Mononuclear cell (primary cell): ENCODE results near the gene SNX10. TPM values are rescaled to one million over a fixed set of nuclear protein-coding genes. Genes with fewer than 3 reads are reported as not detected.

Source experiments
- H3K27me3 ChIP-seq: 2 replicates; pipeline ENCODE4 v1.6.0; 2011; ENCODE audit warnings: low read length, control low read depth; ENCODE audit not compliant: insufficient read depth
- H3K4me1 ChIP-seq: 2 replicates; pipeline ENCODE4 v1.5.1; 2011; ENCODE audit warnings: mild to moderate bottlenecking, low read length, control low read depth; ENCODE audit not compliant: insufficient read depth
- H3K4me3 ChIP-seq: 2 replicates; pipeline ENCODE4 v1.5.1; 2011; ENCODE audit warnings: mild to moderate bottlenecking, low read length, moderate library complexity
- H3K9me3 ChIP-seq: 2 replicates; pipeline ENCODE4 v1.5.1; 2011; ENCODE audit warnings: low read depth, mild to moderate bottlenecking, control low read depth, low read length
- total RNA-seq: library from RNA; depleted of rRNA; stranded (reverse); fragments of >200 nt; gene quantifications from one replicate; pipeline ENCODE4 v1.2.3, GENCODE V29; 2012

Gene SNX10
- total RNA-seq, 1 donor = 70.1 TPM

DNA sequence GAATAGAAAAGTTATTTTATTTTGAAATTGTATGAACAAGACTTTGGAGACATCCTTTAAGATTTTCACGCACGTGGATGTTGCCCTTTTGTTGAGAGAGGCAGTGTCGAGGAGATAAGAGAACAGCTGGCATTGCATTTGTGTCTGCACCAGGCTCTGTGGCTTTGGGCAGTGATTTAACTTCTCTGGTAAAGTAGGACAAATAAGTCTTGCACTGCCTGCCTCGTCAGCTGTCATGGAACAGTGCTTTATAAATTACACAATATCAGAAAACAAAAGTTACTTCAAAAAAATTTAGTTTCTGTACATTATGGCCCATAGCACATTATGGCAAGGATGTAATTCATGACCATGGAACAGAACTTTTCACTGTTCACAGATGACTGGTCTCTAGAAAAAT is 20.1 kb downstream of the SNX10 start:
- Histone ChIP-seq H3K4me1 (peaks cover 83% of the 10 kb centered on the region), H3K4me3 (no peak overlapping the region), H3K27me3 (no peaks in the 10 kb centered on the region), H3K9me3 (no peaks in the 10 kb centered on the region)

DNA sequence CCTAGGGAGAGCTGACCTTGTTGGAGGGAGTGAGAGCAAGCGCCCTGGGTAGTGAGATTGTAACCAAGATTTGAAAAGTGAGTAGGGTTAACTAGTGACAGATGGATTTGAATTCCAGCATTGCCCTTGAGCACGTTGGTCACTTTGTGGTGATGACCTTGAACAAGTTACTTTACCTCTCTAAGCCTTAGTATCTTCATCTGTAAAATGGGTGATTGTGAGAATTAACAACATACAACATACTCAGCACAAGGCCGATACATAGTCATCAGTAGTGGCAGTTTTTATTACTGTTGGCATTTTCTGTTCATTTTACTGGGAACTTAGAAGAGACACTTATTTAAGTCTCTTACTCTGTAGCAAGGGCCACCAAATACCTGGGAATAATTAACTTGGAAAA is 25.5 kb downstream of the SNX10 start:
- Histone ChIP-seq H3K9me3 (no peaks in the 10 kb centered on the region), H3K4me1 (peaks cover 87% of the 10 kb centered on the region), H3K27me3 (no peaks in the 10 kb centered on the region)

DNA sequence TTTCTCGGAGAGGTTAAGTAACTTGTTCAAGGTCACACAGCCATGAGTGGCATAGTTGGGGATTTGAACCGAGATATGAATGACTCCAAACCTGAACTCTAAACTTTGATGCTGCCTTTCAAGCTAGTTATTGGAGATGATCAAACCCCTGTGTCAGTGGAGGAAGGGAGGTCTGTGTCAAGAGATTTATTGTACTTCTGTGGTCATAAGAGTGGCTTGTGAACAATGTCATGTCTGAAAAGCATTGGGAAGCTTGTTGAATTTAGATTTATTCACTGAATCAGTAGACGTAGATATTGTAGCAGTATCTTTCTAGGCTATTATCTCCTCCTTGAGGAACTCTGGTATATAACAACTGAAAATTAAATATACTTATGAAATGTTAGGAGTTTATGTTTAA is 27.3 kb downstream of the SNX10 start:
- peaks cover 71% of the 10 kb centered on the region for H3K4me1 ChIP-seq
- H3K27me3 ChIP-seq = no peaks in the 10 kb centered on the region
- no peaks in the 10 kb centered on the region for H3K9me3 ChIP-seq
- no peak overlapping the region for H3K4me3 ChIP-seq

More for the DNA sequence above, 25.5 kb downstream of the SNX10 start:
- H3K4me3 ChIP-seq = no peak overlapping the region

DNA sequence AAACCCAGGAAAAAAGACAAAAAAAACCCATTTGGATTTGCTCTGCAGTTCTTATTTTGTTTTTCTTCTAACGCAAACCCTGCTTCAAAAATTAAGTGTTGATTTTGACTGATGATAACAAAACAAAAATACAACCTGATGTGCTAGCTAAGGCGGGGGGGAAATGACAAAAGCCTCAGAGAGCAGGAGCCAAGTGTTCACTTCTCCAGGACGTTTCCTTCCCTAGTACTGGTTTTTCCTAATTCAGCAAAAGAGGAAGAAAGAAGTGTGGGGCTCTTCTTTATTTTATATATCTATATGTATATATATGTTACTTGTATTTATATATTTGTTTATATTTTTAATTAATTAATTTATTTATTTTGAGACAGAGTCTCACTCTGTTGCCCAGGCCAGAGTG is 28.0 kb downstream of the SNX10 start:
- Histone ChIP-seq H3K4me1 (peaks cover 64% of the 10 kb centered on the region), H3K27me3 (no peaks in the 10 kb centered on the region), H3K9me3 (no peaks in the 10 kb centered on the region), H3K4me3 (no peak overlapping the region)

DNA sequence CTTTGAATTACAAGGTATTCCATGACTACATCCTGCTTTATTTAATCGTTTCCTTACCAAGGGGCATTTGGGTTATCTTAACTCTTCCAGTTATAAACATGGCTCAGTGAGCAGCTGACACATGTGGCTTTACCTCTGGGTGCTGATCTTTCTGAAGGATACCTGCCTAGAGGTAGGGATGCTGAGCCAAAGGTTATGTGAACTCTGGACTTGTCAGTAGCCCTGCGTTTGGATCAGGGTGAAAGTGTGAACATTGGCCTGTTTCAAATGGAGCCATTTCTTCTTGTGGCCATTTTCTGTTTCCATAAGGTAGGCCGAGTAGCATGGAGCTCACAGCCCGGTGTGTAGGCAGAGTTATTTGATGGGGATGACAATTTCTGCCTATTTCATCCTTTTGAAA is 29.2 kb downstream of the SNX10 start:
- Histone ChIP-seq H3K27me3 (no peaks in the 10 kb centered on the region), H3K4me3 (no peak overlapping the region), H3K9me3 (no peaks in the 10 kb centered on the region), H3K4me1 (peaks cover 52% of the 10 kb centered on the region)

DNA sequence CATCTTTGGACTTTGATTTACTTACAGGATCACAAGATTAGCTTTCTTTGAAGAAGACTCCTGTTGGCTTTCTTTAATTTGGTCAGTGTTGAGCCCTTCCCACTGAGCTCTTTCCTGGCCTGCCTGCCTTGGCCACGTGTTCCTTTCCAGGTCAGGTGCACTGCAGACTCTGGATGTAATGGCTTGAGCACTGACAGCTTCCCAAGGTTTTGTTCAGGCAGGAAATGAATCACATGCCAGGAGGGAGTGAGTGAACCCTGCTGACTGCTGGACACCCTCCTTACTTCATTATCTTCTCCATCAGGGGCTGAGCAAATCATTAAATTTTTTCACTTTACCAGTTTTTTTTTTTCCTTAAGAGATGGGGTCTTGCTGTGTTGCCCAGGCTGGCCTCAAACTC is 29.8 kb downstream of the SNX10 start:
- peaks cover 46% of the 10 kb centered on the region for H3K4me1 ChIP-seq
- no peak overlapping the region for H3K4me3 ChIP-seq
- no peaks in the 10 kb centered on the region for H3K9me3 ChIP-seq
- no peaks in the 10 kb centered on the region for H3K27me3 ChIP-seq

DNA sequence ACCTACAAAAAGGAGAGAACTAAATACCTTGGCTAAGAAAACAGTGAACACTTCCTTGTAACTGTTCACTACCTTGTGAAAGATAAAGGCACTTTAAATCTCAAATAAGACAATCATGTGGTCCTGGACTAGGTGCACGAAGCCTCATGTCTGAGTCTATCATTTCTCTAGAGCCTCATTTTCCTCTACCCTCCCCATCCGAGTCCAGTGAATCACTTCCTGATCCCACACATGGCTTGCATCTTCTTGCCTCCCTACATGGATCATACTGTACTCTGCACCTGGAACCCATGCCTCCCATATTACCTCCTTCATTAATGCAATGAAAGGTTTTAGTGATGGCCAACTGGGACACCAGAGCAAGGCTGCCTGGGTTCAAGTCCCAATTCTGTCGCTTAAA is 34.5 kb downstream of the SNX10 start:
- Histone ChIP-seq H3K4me1 (peaks cover 40% of the 10 kb centered on the region), H3K9me3 (no peaks in the 10 kb centered on the region), H3K27me3 (no peaks in the 10 kb centered on the region), H3K4me3 (no peak overlapping the region)

DNA sequence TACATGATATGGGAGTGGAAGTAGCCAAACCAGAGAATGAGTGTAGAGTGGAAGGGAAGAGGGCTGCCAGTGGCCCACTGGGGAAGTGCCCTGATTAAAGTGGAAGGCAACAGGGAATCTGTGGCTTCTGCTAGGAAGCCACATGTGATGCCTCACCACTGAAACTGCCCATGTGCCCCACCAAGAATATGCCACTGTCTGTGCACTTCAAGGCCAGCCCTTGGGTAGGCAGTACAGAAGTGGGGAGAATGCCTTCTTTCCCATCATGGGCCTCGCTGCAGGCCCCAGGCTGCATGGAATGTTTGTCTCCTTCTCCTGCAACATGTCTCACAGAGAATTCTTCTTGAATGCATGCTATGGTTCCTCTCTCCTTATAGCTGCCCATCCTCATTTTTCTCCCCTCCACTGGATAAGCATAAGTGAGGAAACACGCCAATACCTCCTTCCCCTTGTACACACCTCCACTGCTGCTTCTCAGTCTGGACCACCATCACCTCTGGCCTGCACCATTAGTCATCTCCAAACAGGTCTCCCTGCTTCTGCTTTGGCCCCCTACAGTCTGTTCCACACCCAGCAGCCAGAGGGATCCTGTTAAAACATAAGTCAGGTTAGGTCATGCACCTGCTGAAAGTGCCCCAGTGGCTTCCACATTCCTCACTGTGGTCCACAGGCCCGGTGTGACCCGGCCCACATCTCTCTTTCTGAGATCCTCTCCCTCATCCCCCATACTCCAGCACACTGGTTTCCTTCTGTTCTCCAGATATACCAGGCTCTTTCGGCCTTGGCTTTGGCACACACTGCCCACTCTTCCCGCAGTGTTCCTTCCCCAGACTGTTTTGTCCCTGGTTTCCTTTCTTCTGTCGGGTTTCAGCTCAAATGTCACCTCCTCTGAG is 37.1 kb downstream of the SNX10 start:
- no peaks in the 10 kb centered on the region for H3K27me3 ChIP-seq
- peaks cover 55% of the 10 kb centered on the region for H3K4me1 ChIP-seq
- H3K4me3 ChIP-seq = no peak overlapping the region
- H3K9me3 ChIP-seq = no peaks in the 10 kb centered on the region

DNA sequence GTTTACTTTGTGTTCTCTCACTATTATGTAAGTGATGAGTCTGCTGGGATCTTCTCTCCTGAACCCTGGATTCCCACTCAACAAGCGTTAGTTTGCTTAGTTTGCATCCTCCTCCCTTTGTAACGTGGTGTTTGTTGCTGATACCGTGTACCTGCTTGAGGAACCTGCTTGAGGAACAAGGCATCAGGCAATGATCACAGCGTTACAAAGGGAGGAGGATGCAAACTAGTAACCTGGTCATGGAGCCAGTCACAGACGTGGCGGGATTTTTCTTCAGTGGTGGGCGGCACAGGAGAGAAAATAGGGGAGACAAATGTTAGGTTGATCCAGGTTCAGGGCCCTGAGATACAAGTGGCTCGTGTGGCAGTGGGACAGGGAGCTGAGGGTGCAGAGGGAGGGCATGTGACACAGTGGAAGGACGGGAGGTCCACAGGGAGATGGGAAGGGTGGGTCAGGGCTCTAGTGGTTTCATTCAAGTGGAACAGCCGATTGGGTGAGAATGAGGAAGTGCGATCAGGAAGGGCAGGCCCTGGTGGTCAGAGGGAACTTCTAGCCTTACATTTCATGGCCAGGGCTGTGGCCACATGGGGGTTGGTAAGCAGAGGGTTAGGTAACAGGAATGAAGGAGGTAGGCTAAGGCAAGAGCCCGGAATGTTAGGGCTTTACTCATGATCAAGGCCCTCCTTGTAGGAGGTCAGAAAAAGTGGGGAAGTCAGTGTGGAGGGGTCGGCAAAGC is 38.0 kb downstream of the SNX10 start:
- Histone ChIP-seq H3K4me1 (peaks cover 64% of the 10 kb centered on the region), H3K4me3 (no peak overlapping the region), H3K27me3 (no peaks in the 10 kb centered on the region), H3K9me3 (no peaks in the 10 kb centered on the region)

DNA sequence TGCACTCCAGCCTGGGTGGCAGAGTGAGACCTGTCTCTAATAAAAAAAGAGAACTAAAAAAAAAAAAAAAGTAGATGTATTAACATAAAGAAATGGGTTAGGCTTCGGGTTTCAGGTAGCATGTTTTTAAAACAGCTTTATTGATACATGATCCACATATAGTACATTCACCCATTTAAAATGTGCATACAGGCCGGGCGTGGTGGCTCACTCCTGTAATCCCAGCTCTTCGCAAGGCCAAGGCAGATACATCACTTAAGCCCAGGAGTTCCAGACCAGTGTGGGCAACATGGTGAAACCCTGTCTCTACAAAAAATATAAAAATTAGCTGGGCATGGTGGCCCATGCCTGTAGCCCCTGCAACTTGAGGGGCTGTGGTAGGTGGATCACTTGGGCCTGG is 39.5 kb downstream of the SNX10 start:
- Histone ChIP-seq H3K4me3 (no peak overlapping the region), H3K9me3 (no peaks in the 10 kb centered on the region), H3K4me1 (peaks cover 76% of the 10 kb centered on the region)

DNA sequence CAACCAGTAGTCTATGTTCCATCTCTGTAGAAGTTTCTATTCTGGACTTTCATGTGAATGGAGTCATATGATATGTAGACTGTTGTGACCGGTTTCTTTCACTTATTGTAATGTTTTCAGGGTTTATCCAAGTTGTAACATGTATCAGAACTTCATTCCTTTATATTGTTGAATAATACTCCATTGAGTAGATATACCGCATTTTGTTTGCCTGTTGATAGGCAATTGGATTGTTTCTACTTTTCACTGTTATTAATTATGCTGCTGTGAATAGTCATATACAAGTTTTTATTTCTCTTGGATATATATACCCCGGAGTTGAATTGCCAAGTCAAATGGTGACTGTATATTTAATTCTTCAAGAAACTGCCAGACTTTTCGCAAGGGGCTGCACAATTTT is 40.1 kb downstream of the SNX10 start:
- Histone ChIP-seq H3K9me3 (no peaks in the 10 kb centered on the region), H3K27me3 (no peaks in the 10 kb centered on the region), H3K4me1 (peaks cover 82% of the 10 kb centered on the region), H3K4me3 (no peak overlapping the region)

More for the DNA sequence above, 39.5 kb downstream of the SNX10 start:
- no peaks in the 10 kb centered on the region for H3K27me3 ChIP-seq

DNA sequence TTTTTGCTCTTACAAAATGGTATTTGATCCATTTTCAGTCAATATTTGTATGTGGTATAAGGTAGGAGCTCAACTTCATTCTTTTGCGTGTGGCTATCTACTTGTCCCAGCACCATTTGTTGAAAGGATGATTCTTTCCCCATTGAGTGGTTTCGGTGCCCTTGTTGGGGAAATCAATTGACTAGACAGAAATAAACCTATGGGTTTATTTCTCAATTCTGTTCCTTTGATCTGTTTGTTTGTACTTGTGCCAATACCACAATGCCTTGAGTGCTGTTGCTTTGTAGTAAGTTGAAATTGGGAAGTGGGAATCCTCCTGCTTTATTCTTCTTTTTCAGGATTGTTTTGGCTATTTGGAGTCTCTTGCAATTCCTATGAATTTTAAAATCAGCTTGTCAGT is 41.0 kb downstream of the SNX10 start:
- Histone ChIP-seq H3K4me1 (peaks cover 88% of the 10 kb centered on the region), H3K27me3 (no peaks in the 10 kb centered on the region), H3K9me3 (no peaks in the 10 kb centered on the region), H3K4me3 (no peak overlapping the region)

DNA sequence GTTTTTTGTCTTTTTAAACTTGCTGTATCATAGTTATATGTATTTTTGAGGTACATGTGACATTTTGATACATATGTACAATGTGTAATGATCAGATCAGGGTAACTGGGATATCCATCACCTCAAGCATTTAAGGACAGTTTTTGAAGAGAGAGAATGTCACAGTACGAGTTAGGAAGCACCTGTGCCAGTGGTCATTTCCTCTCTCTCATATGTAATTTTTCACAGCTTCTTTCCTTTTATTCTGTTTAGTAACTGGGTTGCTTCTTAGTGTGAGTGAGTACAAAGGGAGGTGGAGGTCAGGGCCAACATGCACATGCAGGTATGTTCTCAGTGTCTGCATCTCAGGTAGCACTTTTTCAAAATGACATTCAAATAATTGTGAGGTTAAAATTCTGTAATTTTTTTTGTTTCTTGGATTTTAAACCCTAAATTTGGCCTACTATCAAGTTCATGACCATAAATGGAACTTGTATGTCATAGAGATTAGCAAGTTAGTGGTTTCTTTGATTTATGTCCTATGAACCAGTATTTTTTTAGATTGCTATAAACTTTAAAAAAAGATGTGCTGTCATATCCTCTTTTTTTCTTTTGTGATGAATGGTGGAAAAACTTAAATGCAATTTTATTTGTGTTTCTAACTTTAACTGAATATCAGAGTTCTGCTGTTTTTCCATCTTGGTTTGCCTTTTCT is 42.7 kb downstream of the SNX10 start:
- H3K27me3 ChIP-seq = no peaks in the 10 kb centered on the region
- H3K9me3 ChIP-seq = no peaks in the 10 kb centered on the region
- no peak overlapping the region for H3K4me3 ChIP-seq
- peaks cover 77% of the 10 kb centered on the region for H3K4me1 ChIP-seq

DNA sequence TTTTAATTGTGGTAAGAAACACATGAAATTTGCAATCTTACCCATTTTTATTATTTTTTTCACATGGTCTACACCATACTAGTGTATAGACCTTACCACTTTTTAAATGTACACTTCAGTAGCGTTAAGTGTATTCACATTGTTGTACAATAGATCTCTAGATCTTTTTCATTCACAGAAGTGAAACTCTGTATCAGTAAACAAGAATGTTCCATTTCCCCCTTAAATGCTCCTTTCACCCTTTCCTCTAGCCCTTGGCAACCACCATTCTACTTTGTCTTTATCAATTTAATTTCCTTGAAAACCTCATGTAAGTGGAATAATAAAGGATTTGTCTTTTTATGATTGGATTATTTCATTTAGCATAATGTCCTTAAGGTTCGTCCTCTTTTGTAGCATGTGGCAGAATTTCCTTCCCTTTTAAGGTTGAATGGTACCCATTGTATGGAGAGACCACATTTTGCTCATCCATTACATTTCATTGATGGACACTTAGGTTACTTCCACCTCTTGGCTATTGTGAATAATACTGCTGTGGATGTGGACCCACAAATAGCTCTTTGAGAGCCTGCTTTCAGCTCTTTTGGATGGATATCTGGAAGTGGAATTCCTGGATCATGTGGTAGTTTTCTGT is 45.7 kb downstream of the SNX10 start:
- H3K9me3 ChIP-seq = no peaks in the 10 kb centered on the region
- no peaks in the 10 kb centered on the region for H3K27me3 ChIP-seq
- H3K4me3 ChIP-seq = no peak overlapping the region
- H3K4me1 ChIP-seq = peaks cover 54% of the 10 kb centered on the region
